Neural cell (in vitro differentiated cells): ENCODE data around the gene BCAN. TPM values are rescaled to one million over a fixed set of nuclear protein-coding genes. Genes with fewer than 3 reads are reported as not detected.

Experiments used
- H2AFZ ChIP-seq: fragments of 200-600, 300-800 bp; sonication (generic), shearing (Covaris generic); 2 replicates; pipeline ENCODE4 v1.6.0; 2014; ENCODE audit warnings: low read depth, mild to moderate bottlenecking, antibody characterized with exemption, low read length, moderate library complexity
- H3F3A ChIP-seq: fragments of 200-600 bp; shearing (Covaris generic); 2 replicates; pipeline ENCODE4 v1.6.1; 2016; ENCODE audit warnings: mild to moderate bottlenecking, moderate library complexity, mixed read lengths, antibody characterized with exemption, low read length; ENCODE audit not compliant: insufficient read depth, poor library complexity, severe bottlenecking
- H3K27ac ChIP-seq: fragments of 200-600, 300-800 bp; sonication (generic), shearing (Covaris generic); 2 replicates; pipeline ENCODE4 v1.5.1; 2014; ENCODE audit warnings: mild to moderate bottlenecking, low read length, moderate library complexity
- H3K27me3 ChIP-seq: fragments of 300-800, 200-600 bp; sonication (generic), shearing (Covaris generic); 2 replicates; pipeline ENCODE4 v1.6.0; 2014; ENCODE audit warnings: mild to moderate bottlenecking, low read depth, low read length, moderate library complexity; ENCODE audit not compliant: insufficient read depth
- H3K36me3 ChIP-seq: fragments of 300-800, 200-600 bp; sonication (generic), shearing (Covaris generic); 2 replicates; pipeline ENCODE4 v1.5.1; 2014; ENCODE audit warnings: mild to moderate bottlenecking, antibody characterized with exemption, low read length, moderate library complexity; ENCODE audit not compliant: insufficient read depth
- H3K4me2 ChIP-seq: fragments of 300-800, 200-600 bp; sonication (generic), shearing (Covaris generic); 2 replicates; pipeline ENCODE4 v1.6.0; 2014; ENCODE audit warnings: mild to moderate bottlenecking, low read length
- H3K4me3 ChIP-seq: fragments of 300-800, 200-600 bp; sonication (generic), shearing (Covaris generic); 2 replicates; pipeline ENCODE4 v1.5.1; 2014; ENCODE audit warnings: mild to moderate bottlenecking, low read length, moderate library complexity
- H3K79me2 ChIP-seq: fragments of 200-600 bp; shearing (Covaris generic); replicated peaks from 2 replicates; pipeline ENCODE4 v1.6.0; 2014; ENCODE audit warnings: mild to moderate bottlenecking, low read length, moderate library complexity; ENCODE audit not compliant: insufficient read depth
- H3K9ac ChIP-seq: fragments of 300-800, 200-600 bp; sonication (generic), shearing (Covaris generic); 2 replicates; pipeline ENCODE4 v1.6.1; 2016; ENCODE audit warnings: mild to moderate bottlenecking, low read length, mixed read lengths
- H3K9me2 ChIP-seq: fragments of 200-600 bp; shearing (Covaris generic); 2 replicates; pipeline ENCODE4 v1.6.1; 2016; ENCODE audit warnings: mild to moderate bottlenecking, low read length, mixed read lengths; ENCODE audit not compliant: insufficient read depth
- H3K9me3 ChIP-seq: fragments of 200-600, 300-800 bp; sonication (generic), shearing (Covaris generic); 2 replicates; pipeline ENCODE4 v1.6.1; 2016; ENCODE audit warnings: mild to moderate bottlenecking, mixed run types, low read length, moderate library complexity, mixed read lengths
- H4K20me1 ChIP-seq: fragments of 200-600 bp; shearing (Covaris generic); 2 replicates; pipeline ENCODE4 v1.6.1; 2016; ENCODE audit warnings: mild to moderate bottlenecking, mixed run types; ENCODE audit not compliant: insufficient read depth
- EP300 ChIP-seq: fragments of 450-650 bp; conservative IDR thresholded peaks from 2 replicates; pipeline ENCODE4 v1.6.1; 2014; ENCODE audit warnings: antibody characterized with exemption, mild to moderate bottlenecking, moderate library complexity; ENCODE audit not compliant: poor library complexity, severe bottlenecking
- EZH2 ChIP-seq: fragments of 200-600, 300-800 bp; shearing (Covaris generic), sonication (generic); IDR thresholded peaks from 2 replicates; pipeline ENCODE4 v1.6.1; 2014; ENCODE audit warnings: antibody characterized with exemption, low read length, borderline replicate concordance, mild to moderate bottlenecking; ENCODE audit not compliant: insufficient read depth, poor library complexity, severe bottlenecking
- MXI1 ChIP-seq: fragments of 450-650 bp; conservative IDR thresholded peaks from 2 replicates; pipeline ENCODE4 v1.6.1; 2014; ENCODE audit warnings: antibody characterized with exemption, mild to moderate bottlenecking; ENCODE audit not compliant: poor library complexity, severe bottlenecking
- POLR2AphosphoS5 ChIP-seq: IDR thresholded peaks from 2 replicates; pipeline ENCODE4 v1.6.1; 2012
- RAD21 ChIP-seq: fragments of 450-650 bp; conservative IDR thresholded peaks from 2 replicates; pipeline ENCODE4 v1.6.1; 2014; ENCODE audit warnings: antibody characterized with exemption, mild to moderate bottlenecking, moderate library complexity
- SMC3 ChIP-seq: fragments of 450-650 bp; conservative IDR thresholded peaks from 2 replicates; pipeline ENCODE4 v1.6.1; 2014; ENCODE audit warnings: antibody characterized with exemption, mild to moderate bottlenecking, moderate library complexity; ENCODE audit not compliant: poor library complexity
- TAF1 ChIP-seq: IDR thresholded peaks from 2 replicates; pipeline ENCODE4 v1.6.1; 2012; ENCODE audit warnings: low read depth
- polyA plus RNA-seq: library from polyadenylated mRNA; depleted of rRNA; stranded (reverse); fragments of >200 nt; gene quantifications from 2 replicates; pipeline ENCODE4 v1.2.3, GENCODE V29; 2014
- TF ChIP-seq, protein P1 (sequence below): fragments of 450-650 bp; IDR thresholded peaks from 2 replicates; pipeline ENCODE4 v1.5.1; 2014; ENCODE audit warnings: antibody characterized with exemption, mild to moderate bottlenecking, moderate library complexity; ENCODE audit not compliant: poor library complexity, severe bottlenecking
- TF ChIP-seq, protein P2 (sequence below): IDR thresholded peaks from 2 replicates; pipeline ENCODE4 v1.6.1; 2012; ENCODE audit warnings: borderline replicate concordance

The BCAN gene
- polyA plus RNA-seq, 1 donor from 2014 or later, result not detected

DNA sequence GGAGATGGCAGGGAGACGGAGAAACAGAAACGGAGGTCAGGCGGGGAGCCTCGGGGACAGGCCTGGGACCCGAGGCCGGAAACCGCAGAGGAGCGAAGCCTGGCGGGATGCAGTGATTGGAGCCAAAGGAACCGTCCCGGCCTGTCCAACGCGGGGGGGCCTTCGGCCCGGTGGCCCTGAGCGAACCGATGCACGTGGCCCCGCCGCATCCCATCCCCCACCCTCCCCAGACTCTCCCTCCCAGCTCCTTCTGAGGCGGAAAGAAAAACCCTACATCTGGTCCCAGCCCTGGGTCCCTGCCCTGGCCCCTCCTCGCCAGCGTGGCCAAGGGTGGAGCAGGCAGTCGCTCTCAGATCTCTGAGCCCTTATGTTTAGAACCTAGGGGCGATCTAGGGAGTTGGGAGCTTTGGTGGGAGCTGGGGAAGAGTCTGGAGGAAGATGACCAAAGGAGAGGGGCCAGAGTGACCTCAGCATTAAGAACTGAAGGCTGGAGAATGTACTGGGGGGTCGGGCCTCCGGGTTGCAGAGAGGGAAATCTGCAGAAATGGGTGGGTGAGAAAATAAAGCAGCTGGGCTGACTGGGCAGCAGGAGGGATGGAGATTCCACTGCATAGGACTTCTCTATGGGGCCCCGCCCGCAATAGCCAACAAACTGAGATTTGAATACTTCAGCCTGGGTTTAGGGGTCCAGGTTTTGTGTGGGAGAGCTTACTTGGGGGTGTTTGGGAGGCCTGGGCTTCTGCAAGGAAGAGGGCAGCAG lies 64.9 kb downstream of the BCAN start:
- Histone ChIP-seq H3K9me2 (no peaks in the 10 kb centered on the region), H3K27me3 (peaks cover 15% of the 10 kb centered on the region), H3K27ac (no peak overlapping the region), H3K36me3 (no peaks in the 10 kb centered on the region), H3K9ac (peak overlapping the region; percentile 35), H3K79me2 (no peaks in the 10 kb centered on the region), H3F3A (peaks cover 8% of the 10 kb centered on the region), H4K20me1 (no peaks in the 10 kb centered on the region), H3K4me2 (peak overlapping the region; percentile 36), H3K9me3 (no peaks in the 10 kb centered on the region), H3K4me3 (peak overlapping the region; percentile 56), H2AFZ (no peak overlapping the region)
- TF ChIP-seq EP300, result no peak
- no peak for TF ChIP-seq TAF1
- TF ChIP-seq POLR2AphosphoS5, result peak; percentile 1

- Histone ChIP-seq H3K9ac (no peak overlapping the region), H3K79me2 (no peaks in the 10 kb centered on the region), H3K27me3 (peaks cover 15% of the 10 kb centered on the region), H3K9me3 (no peaks in the 10 kb centered on the region), H3K4me3 (no peak overlapping the region), H3K4me2 (no peak overlapping the region), H2AFZ (no peak overlapping the region), H3F3A (peaks cover 8% of the 10 kb centered on the region), H4K20me1 (no peaks in the 10 kb centered on the region), H3K27ac (no peak overlapping the region), H3K36me3 (no peaks in the 10 kb centered on the region), H3K9me2 (no peaks in the 10 kb centered on the region)
- TF ChIP-seq POLR2AphosphoS5 (no peak), EP300 (no peak), TAF1 (no peak), RAD21 (no peak), MXI1 (no peak), SMC3 (no peak), EZH2 (no peak)
- TF ChIP-seq, protein P1, sequence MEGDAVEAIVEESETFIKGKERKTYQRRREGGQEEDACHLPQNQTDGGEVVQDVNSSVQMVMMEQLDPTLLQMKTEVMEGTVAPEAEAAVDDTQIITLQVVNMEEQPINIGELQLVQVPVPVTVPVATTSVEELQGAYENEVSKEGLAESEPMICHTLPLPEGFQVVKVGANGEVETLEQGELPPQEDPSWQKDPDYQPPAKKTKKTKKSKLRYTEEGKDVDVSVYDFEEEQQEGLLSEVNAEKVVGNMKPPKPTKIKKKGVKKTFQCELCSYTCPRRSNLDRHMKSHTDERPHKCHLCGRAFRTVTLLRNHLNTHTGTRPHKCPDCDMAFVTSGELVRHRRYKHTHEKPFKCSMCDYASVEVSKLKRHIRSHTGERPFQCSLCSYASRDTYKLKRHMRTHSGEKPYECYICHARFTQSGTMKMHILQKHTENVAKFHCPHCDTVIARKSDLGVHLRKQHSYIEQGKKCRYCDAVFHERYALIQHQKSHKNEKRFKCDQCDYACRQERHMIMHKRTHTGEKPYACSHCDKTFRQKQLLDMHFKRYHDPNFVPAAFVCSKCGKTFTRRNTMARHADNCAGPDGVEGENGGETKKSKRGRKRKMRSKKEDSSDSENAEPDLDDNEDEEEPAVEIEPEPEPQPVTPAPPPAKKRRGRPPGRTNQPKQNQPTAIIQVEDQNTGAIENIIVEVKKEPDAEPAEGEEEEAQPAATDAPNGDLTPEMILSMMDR, result no peak
- TF ChIP-seq, protein P2, sequence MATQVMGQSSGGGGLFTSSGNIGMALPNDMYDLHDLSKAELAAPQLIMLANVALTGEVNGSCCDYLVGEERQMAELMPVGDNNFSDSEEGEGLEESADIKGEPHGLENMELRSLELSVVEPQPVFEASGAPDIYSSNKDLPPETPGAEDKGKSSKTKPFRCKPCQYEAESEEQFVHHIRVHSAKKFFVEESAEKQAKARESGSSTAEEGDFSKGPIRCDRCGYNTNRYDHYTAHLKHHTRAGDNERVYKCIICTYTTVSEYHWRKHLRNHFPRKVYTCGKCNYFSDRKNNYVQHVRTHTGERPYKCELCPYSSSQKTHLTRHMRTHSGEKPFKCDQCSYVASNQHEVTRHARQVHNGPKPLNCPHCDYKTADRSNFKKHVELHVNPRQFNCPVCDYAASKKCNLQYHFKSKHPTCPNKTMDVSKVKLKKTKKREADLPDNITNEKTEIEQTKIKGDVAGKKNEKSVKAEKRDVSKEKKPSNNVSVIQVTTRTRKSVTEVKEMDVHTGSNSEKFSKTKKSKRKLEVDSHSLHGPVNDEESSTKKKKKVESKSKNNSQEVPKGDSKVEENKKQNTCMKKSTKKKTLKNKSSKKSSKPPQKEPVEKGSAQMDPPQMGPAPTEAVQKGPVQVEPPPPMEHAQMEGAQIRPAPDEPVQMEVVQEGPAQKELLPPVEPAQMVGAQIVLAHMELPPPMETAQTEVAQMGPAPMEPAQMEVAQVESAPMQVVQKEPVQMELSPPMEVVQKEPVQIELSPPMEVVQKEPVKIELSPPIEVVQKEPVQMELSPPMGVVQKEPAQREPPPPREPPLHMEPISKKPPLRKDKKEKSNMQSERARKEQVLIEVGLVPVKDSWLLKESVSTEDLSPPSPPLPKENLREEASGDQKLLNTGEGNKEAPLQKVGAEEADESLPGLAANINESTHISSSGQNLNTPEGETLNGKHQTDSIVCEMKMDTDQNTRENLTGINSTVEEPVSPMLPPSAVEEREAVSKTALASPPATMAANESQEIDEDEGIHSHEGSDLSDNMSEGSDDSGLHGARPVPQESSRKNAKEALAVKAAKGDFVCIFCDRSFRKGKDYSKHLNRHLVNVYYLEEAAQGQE, result no peak
These were observed 65.7 kb downstream of the BCAN start for GRCh38 chr1:156707417-156708217.
